Spleen (tissue), 11 donors: ENCODE measurements around the gene CDH8. TPM values are rescaled to one million over a fixed set of nuclear protein-coding genes. Genes with fewer than 3 reads are reported as not detected.

ENCODE experiments used
- DNase-seq: peaks from one replicate; pipeline ENCODE4 v3.0.0-alpha.2; 2020
- H3K27ac ChIP-seq, 8 donors: fragments of 200-600 bp; sonication (generic) in 7 of 8; 1 replicate in 4 of 8; 2 replicates in 4 of 8; pipeline versions ENCODE4 v1.5.0 to v1.8.0; 2016 to 2021; ENCODE audit warnings: inconsistent platforms in 4 of 8, mild to moderate bottlenecking in 4 of 8, moderate library complexity in 1 of 8
- H3K27me3 ChIP-seq, 7 donors: fragments of 200-600 bp; sonication (generic) in 6 of 7; replicated peaks in 1 of 7; 1 replicate in 4 of 7; 2 replicates in 3 of 7; pipeline versions ENCODE4 v1.5.0 to v1.8.0; 2016 to 2021; ENCODE audit warnings: inconsistent platforms in 3 of 7, mild to moderate bottlenecking in 1 of 7
- H3K36me3 ChIP-seq, 6 donors: fragments of 200-600 bp; sonication (generic) in 5 of 6; 1 replicate in 4 of 6; 2 replicates in 2 of 6; pipeline versions ENCODE4 v1.5.0 to v1.8.0; 2016 to 2021; ENCODE audit warnings: inconsistent platforms in 2 of 6
- H3K4me1 ChIP-seq, 6 donors: fragments of 200-600 bp; sonication (generic) in 5 of 6; 1 replicate in 3 of 6; 2 replicates in 3 of 6; pipeline versions ENCODE4 v1.5.0 to v1.8.0; 2016 to 2021; ENCODE audit warnings: inconsistent platforms in 3 of 6
- H3K4me3 ChIP-seq, 8 donors: fragments of 200-600 bp; sonication (generic) in 7 of 8; 1 replicate in 4 of 8; 2 replicates in 4 of 8; pipeline versions ENCODE4 v1.5.0 to v1.8.0; 2016 to 2021; ENCODE audit warnings: inconsistent platforms in 4 of 8, mild to moderate bottlenecking in 4 of 8, moderate library complexity in 2 of 8
- H3K9me3 ChIP-seq, 8 donors: fragments of 200-600 bp; sonication (generic) in 7 of 8; 1 replicate in 4 of 8; 2 replicates in 4 of 8; pipeline versions ENCODE4 v1.5.0 to v1.8.0; 2016 to 2021; ENCODE audit warnings: inconsistent platforms in 4 of 8
- POLR2A ChIP-seq, 3 donors: fragments of 450-650 bp; IDR thresholded peaks; one replicate each; pipeline ENCODE4 v1.5.1; 2017; ENCODE audit warnings: antibody characterized with exemption in 3 of 3, mild to moderate bottlenecking in 1 of 3
- POLR2AphosphoS5 ChIP-seq, 3 donors: sonication (generic); formaldehyde crosslinking; IDR thresholded peaks; one replicate each; pipeline ENCODE4 v1.5.1; 2017; ENCODE audit warnings: antibody characterized with exemption in 3 of 3
- WGBS, 5 donors: extraction: QIAGEN DNeasy Blood & Tissue Kit in 3 of 5; methylation state at CpG; one replicate each; pipeline versions ENCODE4 v1.1.5 to v1.1.7; 2013 to 2018; 5-methylcytosine and 5-hydroxymethylcytosine counted together
- intact Hi-C: fragments of 100-400 bp; cut with DNase I; formaldehyde crosslinking; loops from one replicate; pipeline ENCODE4 v1.15.0; 2023; ENCODE audit warnings: low total_unique reads
- polyA plus RNA-seq, 3 donors: library from polyadenylated mRNA; stranded (reverse); fragments of 200-250 nt; gene quantifications; one replicate each; pipeline ENCODE4 v1.2.1, GENCODE V29; 2013
- total RNA-seq, 7 donors: library from RNA; depleted of rRNA in 3 of 7; stranded (reverse); fragments of >200 nt in 3 of 7; fragmentation: NEBNext Ultra II Directional in 4 of 7; extraction: Animal tissue kit (Norgen Biotek cat#: 25700) in 4 of 7; gene quantifications; one replicate each; pipeline versions ENCODE4 v1.1.0 to v1.2.1, GENCODE V29; 2016 to 2021
- TF ChIP-seq, protein P1 (sequence below), 11 experiments: fragments of 200-600 bp in 7 of 11; fragments of 450-650 bp in 4 of 11; sonication (generic) in 4 of 11; IDR thresholded peaks in 8 of 11; conservative IDR thresholded peaks in 3 of 11; 1 replicate in 7 of 11; 2 replicates in 4 of 11; pipeline versions ENCODE4 v1.4.0 to v1.8.0; 2016 to 2021; ENCODE audit warnings: antibody characterized with exemption in 11 of 11, inconsistent platforms in 4 of 11, mild to moderate bottlenecking in 1 of 11
- donor health status: healthy with polysubstance abuse.
- donor health status: DM: no; HTN: no; CAD: no; lungs with moderate emphysema.
- donor health status: DM: no; HTN: no; CAD: no.
- donor health status: Bipolar disorder and iron deficiency.
- donor health status: healthy.
- donor health status: DM: no; HTN: no; CAD: no.
- donor health status: DM: yes; HTN: yes; CAD: no.

Gene CDH8
- total and polyA plus RNA-seq, 10 donors, result under 0.01 to 1.4 (median under 0.01) TPM; not detected in 7

DNA sequence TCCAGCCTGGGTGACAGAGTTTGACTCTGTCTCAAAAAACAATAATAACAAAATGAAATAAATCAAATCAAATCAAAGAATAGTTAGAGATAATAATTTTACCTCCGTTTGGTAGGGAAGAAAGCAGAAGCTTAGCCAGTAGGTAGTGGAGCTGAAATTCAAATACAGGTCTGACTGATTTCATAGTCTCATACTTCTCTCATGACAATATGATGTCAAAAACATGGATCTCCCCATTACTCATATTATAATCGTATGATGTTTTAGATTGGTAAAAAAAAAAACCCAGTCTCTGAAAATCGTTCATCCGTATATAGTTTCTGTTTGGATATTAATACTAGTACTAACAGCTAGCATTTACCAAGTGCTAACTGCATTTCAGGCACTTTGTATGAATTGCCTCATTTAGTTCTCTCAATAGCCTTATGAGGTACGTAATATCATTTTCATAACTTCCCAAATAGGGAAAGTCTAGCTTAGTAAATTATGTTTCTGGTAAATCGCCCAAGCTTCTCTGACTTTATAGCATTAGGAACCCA, 48.7 kb downstream of the CDH8 start:
- no peaks in the 10 kb centered on the region for H3K36me3 ChIP-seq
- TF ChIP-seq, protein P1, sequence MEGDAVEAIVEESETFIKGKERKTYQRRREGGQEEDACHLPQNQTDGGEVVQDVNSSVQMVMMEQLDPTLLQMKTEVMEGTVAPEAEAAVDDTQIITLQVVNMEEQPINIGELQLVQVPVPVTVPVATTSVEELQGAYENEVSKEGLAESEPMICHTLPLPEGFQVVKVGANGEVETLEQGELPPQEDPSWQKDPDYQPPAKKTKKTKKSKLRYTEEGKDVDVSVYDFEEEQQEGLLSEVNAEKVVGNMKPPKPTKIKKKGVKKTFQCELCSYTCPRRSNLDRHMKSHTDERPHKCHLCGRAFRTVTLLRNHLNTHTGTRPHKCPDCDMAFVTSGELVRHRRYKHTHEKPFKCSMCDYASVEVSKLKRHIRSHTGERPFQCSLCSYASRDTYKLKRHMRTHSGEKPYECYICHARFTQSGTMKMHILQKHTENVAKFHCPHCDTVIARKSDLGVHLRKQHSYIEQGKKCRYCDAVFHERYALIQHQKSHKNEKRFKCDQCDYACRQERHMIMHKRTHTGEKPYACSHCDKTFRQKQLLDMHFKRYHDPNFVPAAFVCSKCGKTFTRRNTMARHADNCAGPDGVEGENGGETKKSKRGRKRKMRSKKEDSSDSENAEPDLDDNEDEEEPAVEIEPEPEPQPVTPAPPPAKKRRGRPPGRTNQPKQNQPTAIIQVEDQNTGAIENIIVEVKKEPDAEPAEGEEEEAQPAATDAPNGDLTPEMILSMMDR (IDR thresholded peaks at IDR 0.05 in 8 of 11, conservative IDR thresholded peaks at IDR 0.05 in 3 of 11), result no peak
- TF ChIP-seq POLR2A (IDR thresholded peaks at IDR 0.05), result no peak
- TF ChIP-seq POLR2AphosphoS5 (IDR thresholded peaks at IDR 0.05), result no peak
- no peaks in the 10 kb centered on the region for H3K27me3 ChIP-seq
- H3K4me3 ChIP-seq, result no peak overlapping the region
- intact Hi-C loops, result no loop called here
- H3K9me3 ChIP-seq, result peaks cover 0 to 13% (median 3%) of the 10 kb centered on the region in 8 donors
- H3K4me1 ChIP-seq, result no peaks in the 10 kb centered on the region
- WGBS, 5 donors, result 75 to 90% (median 79%) methylated on average over 6 of the region's 6 CpGs
- H3K27ac ChIP-seq, result no peak overlapping the region
- no peak for DNase-seq

DNA sequence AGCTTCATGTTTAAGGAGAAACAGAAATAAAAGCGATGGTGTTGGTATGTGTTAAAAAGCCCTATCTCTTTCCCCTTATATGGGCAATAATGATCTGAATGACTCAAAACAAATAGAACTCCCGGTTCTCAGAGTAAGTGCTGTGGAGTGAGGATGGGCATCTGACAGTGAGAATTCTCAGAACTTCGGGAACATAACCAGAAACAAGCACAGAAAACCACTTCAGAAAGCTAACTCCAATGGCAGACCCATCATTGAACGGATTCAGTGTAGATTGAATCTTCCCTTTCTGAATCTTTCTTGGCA, 67.2 kb downstream of the CDH8 start:
- TF ChIP-seq POLR2A (IDR thresholded peaks at IDR 0.05), result no peak
- TF ChIP-seq, protein P1 (IDR thresholded peaks at IDR 0.05 in 8 of 11, conservative IDR thresholded peaks at IDR 0.05 in 3 of 11), result no peak
- no peak for TF ChIP-seq POLR2AphosphoS5 (IDR thresholded peaks at IDR 0.05)
- H3K4me1 ChIP-seq, result no peaks in the 10 kb centered on the region
- H3K27ac ChIP-seq, result no peak overlapping the region
- no peaks in the 10 kb centered on the region for H3K36me3 ChIP-seq
- H3K4me3 ChIP-seq, result no peak overlapping the region
- intact Hi-C loops, result no loop called here
- no peaks in the 10 kb centered on the region for H3K27me3 ChIP-seq
- WGBS, 5 donors, result 59 to 73% (median 62%) methylated on average over 4 of the region's 4 CpGs
- peaks cover 0 to 13% (median 0%) of the 10 kb centered on the region in 8 donors for H3K9me3 ChIP-seq
- no peak for DNase-seq

DNA sequence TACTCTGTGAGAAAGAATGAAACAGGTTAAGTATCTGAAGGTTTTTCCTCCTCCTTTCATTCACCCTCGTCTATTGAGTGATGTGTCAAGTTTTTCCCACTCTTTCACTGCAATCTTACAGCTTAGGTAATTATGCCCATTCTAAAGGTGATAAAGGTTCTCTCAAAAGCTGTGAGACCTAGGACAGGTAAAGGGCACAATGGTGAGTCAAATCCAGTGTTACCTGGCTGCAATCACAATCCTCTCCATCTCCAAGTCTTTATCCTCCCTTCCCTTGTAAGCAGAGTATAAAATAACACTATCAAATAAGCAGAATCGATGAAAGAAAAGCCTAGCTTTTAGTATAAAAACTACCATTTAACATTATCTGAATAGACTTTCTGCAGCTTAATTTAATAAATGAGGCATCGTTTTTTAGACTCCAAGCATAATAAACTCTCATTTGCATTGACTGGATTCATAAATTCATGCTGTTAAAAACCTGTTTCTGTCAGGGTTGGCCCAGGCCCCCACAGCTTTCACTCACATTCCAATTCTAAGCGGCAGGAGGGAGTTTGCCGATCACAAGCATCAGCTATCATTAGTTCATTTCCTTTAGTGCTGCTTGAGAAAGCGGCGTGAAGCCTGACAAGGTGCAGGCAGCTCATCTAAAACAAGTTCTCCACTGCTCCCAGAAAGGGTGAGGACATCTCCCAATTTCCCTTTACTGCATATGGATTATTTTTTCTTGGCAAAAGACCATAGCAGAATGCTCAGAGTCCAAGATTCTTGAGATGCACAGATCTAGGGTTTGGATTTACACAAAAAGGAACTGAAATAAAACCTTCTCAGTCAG, 67.8 kb downstream of the CDH8 start:
- 52 to 66% (median 59%) methylated on average over 7 of the region's 7 CpGs for WGBS, 5 donors
- TF ChIP-seq, protein P1 (IDR thresholded peaks at IDR 0.05 in 8 of 11, conservative IDR thresholded peaks at IDR 0.05 in 3 of 11), result no peak
- TF ChIP-seq POLR2AphosphoS5 (IDR thresholded peaks at IDR 0.05) (no peak), POLR2A (IDR thresholded peaks at IDR 0.05) (no peak)
- no peak for DNase-seq
- intact Hi-C loops, result no loop called here
- H3K4me1 ChIP-seq, result no peaks in the 10 kb centered on the region
- H3K27ac ChIP-seq, result no peak overlapping the region
- peaks cover 0 to 13% (median 0%) of the 10 kb centered on the region in 8 donors for H3K9me3 ChIP-seq
- no peaks in the 10 kb centered on the region for H3K36me3 ChIP-seq
- no peaks in the 10 kb centered on the region for H3K27me3 ChIP-seq
- H3K4me3 ChIP-seq, result no peak overlapping the region

DNA sequence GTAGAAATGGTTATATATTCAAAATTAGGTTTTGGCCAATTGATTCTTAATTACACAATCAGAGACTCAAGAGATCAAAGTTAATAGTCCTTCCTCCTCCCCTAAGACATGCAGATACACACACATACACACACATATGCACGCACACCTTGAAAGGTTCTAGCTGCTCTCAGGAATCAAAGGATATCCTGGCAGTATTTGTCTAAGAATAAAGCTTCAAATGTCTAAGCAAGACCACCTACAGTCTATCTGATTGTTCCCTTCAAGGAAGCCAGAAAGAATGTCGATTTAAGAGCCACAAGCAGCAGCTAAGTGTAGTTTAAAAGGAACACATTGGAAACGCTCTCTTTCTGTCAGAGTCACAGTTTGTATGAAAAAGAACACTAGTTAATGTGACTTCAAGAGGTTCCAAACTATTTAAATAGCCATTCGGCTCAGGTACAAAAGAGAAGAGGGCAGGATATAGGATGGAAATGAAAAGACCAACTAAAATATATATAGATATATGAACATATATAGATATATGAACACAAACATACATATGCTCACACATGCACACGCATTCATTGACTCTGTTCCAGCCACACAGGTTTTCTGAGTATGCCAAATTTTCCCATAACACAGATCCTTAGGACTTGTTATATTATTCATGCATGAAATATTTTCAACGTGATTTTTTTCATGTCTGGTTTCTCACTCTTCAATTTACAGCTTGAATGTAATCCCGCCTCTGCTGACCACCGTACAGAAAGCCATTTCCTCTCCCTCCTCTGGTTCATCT, 79.0 kb downstream of the CDH8 start:
- TF ChIP-seq POLR2A (IDR thresholded peaks at IDR 0.05) (no peak), POLR2AphosphoS5 (IDR thresholded peaks at IDR 0.05) (no peak)
- TF ChIP-seq, protein P1 (IDR thresholded peaks at IDR 0.05 in 8 of 11, conservative IDR thresholded peaks at IDR 0.05 in 3 of 11), result no peak
- no peak overlapping the region for H3K4me3 ChIP-seq
- peaks cover 0 to 5% (median 0%) of the 10 kb centered on the region in 8 donors for H3K9me3 ChIP-seq
- DNase-seq, result no peak
- 54 to 64% (median 61%) methylated on average over 8 of the region's 8 CpGs for WGBS, 5 donors
- no peak overlapping the region for H3K27ac ChIP-seq
- intact Hi-C loops, result no loop called here
- H3K27me3 ChIP-seq, result no peaks in the 10 kb centered on the region
- no peaks in the 10 kb centered on the region for H3K36me3 ChIP-seq
- no peaks in the 10 kb centered on the region for H3K4me1 ChIP-seq
